CD4-positive, alpha-beta T cell treated with Interleukin-15 for 1 hour (primary cell): ENCODE data around the gene AIF1L.
"Not testable (repeated sequence)": the region's sequence is repeated elsewhere in the genome, so short reads cannot be mapped to it uniquely, and the experiment has no call there.

ENCODE experiments used
- DNase-seq: peaks from one replicate; pipeline ENCODE4 v3.0.0-alpha.2; 2020

The AIF1L gene

GRCh38 chr9:131125288-131126058, 29.1 kb downstream of the AIF1L start, which contains the start of gene NUP214:
NUP214 (plus strand) TSS chr9:131125586; CDS start chr9:131125705, 119 bp downstream.
- DNase-seq, result peak; percentile 99

GRCh38 chr9:131126059-131126426, 29.7 kb downstream of the AIF1L start:
- no peak for DNase-seq

GRCh38 chr9:131129183-131129582, 32.9 kb downstream of the AIF1L start:
- DNase-seq, result no peak

GRCh38 chr9:131138676-131139075, 42.3 kb downstream of the AIF1L start:
- DNase-seq, result no peak

- no peak for DNase-seq
Observed at GRCh38 chr9:131140112-131140511, 43.8 kb downstream of the AIF1L start.

- no peak for DNase-seq
Observed at GRCh38 chr9:131140550-131140949, 44.2 kb downstream of the AIF1L start.

GRCh38 chr9:131142160-131142559, 45.8 kb downstream of the AIF1L start:
- DNase-seq, result no peak

- DNase-seq, result no peak
Observed at GRCh38 chr9:131144201-131144600, 47.9 kb downstream of the AIF1L start.

GRCh38 chr9:131145245-131145644, 48.9 kb downstream of the AIF1L start:
- no peak for DNase-seq

GRCh38 chr9:131146186-131146585, 49.9 kb downstream of the AIF1L start:
- no peak for DNase-seq

GRCh38 chr9:131148276-131148675, 51.9 kb downstream of the AIF1L start:
- no peak for DNase-seq

GRCh38 chr9:131148966-131149687, 52.8 kb downstream of the AIF1L start:
- DNase-seq, result no peak

- no peak for DNase-seq
Observed at GRCh38 chr9:131149688-131150053, 53.3 kb downstream of the AIF1L start.

GRCh38 chr9:131153595-131153994, 57.3 kb downstream of the AIF1L start:
- no peak for DNase-seq

- DNase-seq, result not testable (repeated sequence)
Observed at GRCh38 chr9:131158673-131159072, 62.3 kb downstream of the AIF1L start.

- no peak for DNase-seq
Observed at GRCh38 chr9:131160416-131161112, 64.2 kb downstream of the AIF1L start.

- DNase-seq, result no peak
Observed at GRCh38 chr9:131161585-131161984, 65.3 kb downstream of the AIF1L start.

- no peak for DNase-seq
Observed at GRCh38 chr9:131162886-131163285, 66.6 kb downstream of the AIF1L start.

GRCh38 chr9:131165523-131165922, 69.2 kb downstream of the AIF1L start:
- no peak for DNase-seq

GRCh38 chr9:131167146-131167692, 70.9 kb downstream of the AIF1L start:
- DNase-seq, result no peak

GRCh38 chr9:131167936-131168335, 71.6 kb downstream of the AIF1L start:
- no peak for DNase-seq

- no peak for DNase-seq
Observed at GRCh38 chr9:131169563-131170240, 73.4 kb downstream of the AIF1L start.
